ENCODE results near the gene CLEC2A. TPM values are rescaled to one million over a fixed set of nuclear protein-coding genes. Genes with fewer than 3 reads are reported as not detected.

Gene CLEC2A
- total RNA-seq, 1 experiment from 2014 or later = not detected

- peak; percentile 5 for DNase-seq
- CTCF ChIA-PET = interaction anchor here (0.8 kb wide), 1 partner anchor 176 kb away, joined by 3 read pairs; no protein-coding TSS in a partner anchor
- Mint-ChIP-seq H3K4me3 (ENCODE audit: low read depth, unreplicated experiment) (peak overlapping the region; percentile 47), H3K9me3 (ENCODE audit: low read depth, unreplicated experiment) (no peaks in the 10 kb centered on the region), H3K36me3 (ENCODE audit: insufficient read depth, unreplicated experiment) (no peaks in the 10 kb centered on the region), H3K27me3 (ENCODE audit: unreplicated experiment) (peaks cover 4% of the 10 kb centered on the region), H3K4me1 (ENCODE audit: low read depth, unreplicated experiment) (no peaks in the 10 kb centered on the region), H3K27ac (ENCODE audit: unreplicated experiment) (no peak overlapping the region)
- no TSS peak for BruUV-seq (replicated peaks)
- peak; percentile 13 for TF ChIP-seq CTCF (IDR thresholded peaks at IDR 0.05; ENCODE audit: unreplicated experiment)
- intact Hi-C loops (cut with micrococcal nuclease; ENCODE audit: unreplicated experiment) = loop anchor here (1.0 kb wide), 2 partner anchors 112 to 178 kb away; no protein-coding TSS in a partner anchor
Observed at GRCh38 chr12:9925705-9926393, 6.3 kb downstream of the CLEC2A start.

GRCh38 chr12:9922429-9922828 lies 9.7 kb downstream of the CLEC2A start:
- TF ChIP-seq CTCF (IDR thresholded peaks at IDR 0.05; ENCODE audit: unreplicated experiment) = no peak
- Mint-ChIP-seq H3K27ac (ENCODE audit: unreplicated experiment) (no peak overlapping the region), H3K27me3 (ENCODE audit: unreplicated experiment) (peaks cover 33% of the 10 kb centered on the region), H3K9me3 (ENCODE audit: low read depth, unreplicated experiment) (no peaks in the 10 kb centered on the region), H3K4me3 (ENCODE audit: low read depth, unreplicated experiment) (no peak overlapping the region), H3K4me1 (ENCODE audit: low read depth, unreplicated experiment) (no peaks in the 10 kb centered on the region), H3K36me3 (ENCODE audit: insufficient read depth, unreplicated experiment) (no peaks in the 10 kb centered on the region)
- BruUV-seq (replicated peaks) = no TSS peak
- CTCF ChIA-PET = interaction anchor here (0.8 kb wide), 1 partner anchor 180 kb away, joined by 3 read pairs; no protein-coding TSS in a partner anchor
- DNase-seq = no peak
- intact Hi-C loops (cut with micrococcal nuclease; ENCODE audit: unreplicated experiment) = no loop called here

DNA sequence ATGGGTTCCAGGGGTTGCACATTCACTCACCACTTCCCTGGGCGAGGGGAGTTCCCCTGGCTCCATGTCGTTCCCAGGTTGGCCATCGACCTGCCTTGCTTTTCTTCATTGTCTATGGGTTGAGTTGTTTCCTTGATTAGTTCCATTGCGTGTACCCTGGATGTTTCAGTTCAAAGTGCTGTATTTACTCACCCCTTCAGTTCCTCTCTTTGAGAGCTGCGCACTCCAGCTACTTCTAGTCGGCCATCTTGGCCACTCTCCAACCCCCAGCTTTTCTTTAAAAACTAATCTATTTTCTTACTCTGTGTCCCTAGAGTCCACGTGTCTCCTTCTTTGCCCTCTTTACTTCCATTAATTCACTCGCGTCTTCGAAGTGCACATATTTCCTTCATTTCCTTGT lies 11.7 kb downstream of the CLEC2A start:
- H3K27me3 Mint-ChIP-seq (ENCODE audit: unreplicated experiment) = peaks cover 36% of the 10 kb centered on the region
- intact Hi-C loops (cut with micrococcal nuclease; ENCODE audit: unreplicated experiment) = no loop called here
- CTCF ChIA-PET = no interaction called here

GRCh38 chr12:9919443-9919842 lies 12.7 kb downstream of the CLEC2A start:
- CTCF ChIA-PET = no interaction called here
- no TSS peak for BruUV-seq (replicated peaks)

More for the DNA sequence above, 11.7 kb downstream of the CLEC2A start:
- no peak overlapping the region for H3K4me3 Mint-ChIP-seq (ENCODE audit: low read depth, unreplicated experiment)
- no peak overlapping the region for H3K27ac Mint-ChIP-seq (ENCODE audit: unreplicated experiment)
- no peak for DNase-seq
- BruUV-seq (replicated peaks) = no TSS peak
- H3K4me1 Mint-ChIP-seq (ENCODE audit: low read depth, unreplicated experiment) = no peaks in the 10 kb centered on the region
- no peak for TF ChIP-seq CTCF (IDR thresholded peaks at IDR 0.05; ENCODE audit: unreplicated experiment)
- no peaks in the 10 kb centered on the region for H3K9me3 Mint-ChIP-seq (ENCODE audit: low read depth, unreplicated experiment)
- H3K36me3 Mint-ChIP-seq (ENCODE audit: insufficient read depth, unreplicated experiment) = no peaks in the 10 kb centered on the region

More at GRCh38 chr12:9919443-9919842, 12.7 kb downstream of the CLEC2A start:
- no peak for TF ChIP-seq CTCF (IDR thresholded peaks at IDR 0.05; ENCODE audit: unreplicated experiment)
- intact Hi-C loops (cut with micrococcal nuclease; ENCODE audit: unreplicated experiment) = no loop called here
- Mint-ChIP-seq H3K4me3 (ENCODE audit: low read depth, unreplicated experiment) (no peak overlapping the region), H3K36me3 (ENCODE audit: insufficient read depth, unreplicated experiment) (no peaks in the 10 kb centered on the region), H3K27ac (ENCODE audit: unreplicated experiment) (no peak overlapping the region), H3K9me3 (ENCODE audit: low read depth, unreplicated experiment) (no peaks in the 10 kb centered on the region), H3K4me1 (ENCODE audit: low read depth, unreplicated experiment) (no peaks in the 10 kb centered on the region), H3K27me3 (ENCODE audit: unreplicated experiment) (peaks cover 36% of the 10 kb centered on the region)
- no peak for DNase-seq
